Measurements from ENCODE around the gene AP1G2. TPM values are rescaled to one million over a fixed set of nuclear protein-coding genes. Genes with fewer than 3 reads are reported as not detected.

AP1G2 gene
- total and polyA plus RNA-seq, 4 donors, result 12.4 to 26.6 (median 17.3) TPM

- Histone ChIP-seq H3K4me1 (ENCODE audit: control insufficient read depth in 4 of 4, insufficient read depth in 4 of 4, low read length in 3 of 4) (no peaks in the 10 kb centered on the region), H3K27ac (ENCODE audit: low read depth in 1 of 2, low read length in 2 of 2) (no peak overlapping the region), H3K9ac (ENCODE audit: low read depth in 1 of 2, low read length in 2 of 2) (no peak overlapping the region), H3K4me3 (ENCODE audit: low read depth in 1 of 3, low read length in 3 of 3) (no peak overlapping the region), H3K36me3 (ENCODE audit: control insufficient read depth in 4 of 4, insufficient read depth in 3 of 4, low read depth in 1 of 4, low read length in 3 of 4) (no peaks in the 10 kb centered on the region), H3K9me3 (ENCODE audit: control insufficient read depth in 4 of 4, low read length in 3 of 4) (no peaks in the 10 kb centered on the region), H3K27me3 (ENCODE audit: control insufficient read depth in 4 of 4, insufficient read depth in 4 of 4, low read length in 3 of 4) (no peaks in the 10 kb centered on the region)
- no peak for TF ChIP-seq FOXA2 (IDR thresholded peaks at IDR 0.05)
- TF ChIP-seq, protein P1, sequence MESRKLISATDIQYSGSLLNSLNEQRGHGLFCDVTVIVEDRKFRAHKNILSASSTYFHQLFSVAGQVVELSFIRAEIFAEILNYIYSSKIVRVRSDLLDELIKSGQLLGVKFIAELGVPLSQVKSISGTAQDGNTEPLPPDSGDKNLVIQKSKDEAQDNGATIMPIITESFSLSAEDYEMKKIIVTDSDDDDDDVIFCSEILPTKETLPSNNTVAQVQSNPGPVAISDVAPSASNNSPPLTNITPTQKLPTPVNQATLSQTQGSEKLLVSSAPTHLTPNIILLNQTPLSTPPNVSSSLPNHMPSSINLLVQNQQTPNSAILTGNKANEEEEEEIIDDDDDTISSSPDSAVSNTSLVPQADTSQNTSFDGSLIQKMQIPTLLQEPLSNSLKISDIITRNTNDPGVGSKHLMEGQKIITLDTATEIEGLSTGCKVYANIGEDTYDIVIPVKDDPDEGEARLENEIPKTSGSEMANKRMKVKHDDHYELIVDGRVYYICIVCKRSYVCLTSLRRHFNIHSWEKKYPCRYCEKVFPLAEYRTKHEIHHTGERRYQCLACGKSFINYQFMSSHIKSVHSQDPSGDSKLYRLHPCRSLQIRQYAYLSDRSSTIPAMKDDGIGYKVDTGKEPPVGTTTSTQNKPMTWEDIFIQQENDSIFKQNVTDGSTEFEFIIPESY (IDR thresholded peaks at IDR 0.05), result no peak
- no peak for DNase-seq (ENCODE audit: low spot score)
- WGBS, result 92% methylated on average over 4 of the region's 4 CpGs
These were observed 27.5 kb downstream of the AP1G2 start for GRCh38 chr14:23540141-23540469.

DNA sequence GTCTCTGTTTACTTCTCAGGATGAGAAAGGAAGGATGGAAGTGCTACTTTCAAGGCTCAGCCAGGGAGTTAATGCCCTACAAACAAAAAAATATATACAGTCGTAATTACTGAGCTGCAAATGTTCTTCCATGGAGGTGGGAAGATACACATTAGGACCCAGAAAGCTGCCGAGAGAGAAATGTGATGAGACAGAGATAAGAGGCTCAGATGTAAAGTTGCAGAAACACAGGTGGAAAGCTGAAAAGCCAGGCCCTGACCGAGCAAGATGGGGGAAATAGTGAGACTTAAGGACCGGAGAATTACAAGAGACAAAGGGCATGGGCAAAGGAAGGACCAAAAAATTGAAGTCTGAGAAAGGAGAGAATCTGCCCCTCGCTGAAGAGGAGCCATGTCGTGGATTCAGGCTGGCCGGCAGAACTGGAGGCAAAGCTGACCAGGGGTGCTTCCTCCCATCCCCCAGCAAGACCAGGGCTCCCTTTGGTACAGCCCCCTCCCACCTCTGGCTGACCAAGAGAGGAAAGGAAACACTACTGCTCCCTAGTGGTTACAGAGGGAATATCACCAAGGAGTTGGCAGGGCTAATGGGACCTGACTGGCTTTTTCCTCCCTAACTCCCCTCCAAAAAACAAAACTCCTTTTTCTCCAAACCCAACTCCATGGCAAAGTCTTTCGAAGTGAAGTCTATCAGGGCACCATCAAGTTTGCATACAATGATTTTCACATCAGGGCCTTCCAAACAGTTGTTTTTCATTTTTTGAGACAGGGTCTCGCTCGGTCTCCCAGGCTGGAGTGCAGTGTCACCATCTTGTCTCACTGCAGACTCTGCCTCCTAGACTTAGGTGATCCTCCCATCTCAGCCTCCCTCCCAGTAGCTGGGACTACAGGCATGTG, 28.1 kb downstream of the AP1G2 start:
- no peak overlapping the region for H3K4me3 ChIP-seq (ENCODE audit: low read depth in 1 of 3, low read length in 3 of 3)
- H3K9me3 ChIP-seq (ENCODE audit: control insufficient read depth in 4 of 4, low read length in 3 of 4), result no peaks in the 10 kb centered on the region
- no peaks in the 10 kb centered on the region for H3K27me3 ChIP-seq (ENCODE audit: control insufficient read depth in 4 of 4, insufficient read depth in 4 of 4, low read length in 3 of 4)
- TF ChIP-seq FOXA2 (IDR thresholded peaks at IDR 0.05) (no peak), NR2F2 (IDR thresholded peaks at IDR 0.05) (no peak), RAD21 (IDR thresholded peaks at IDR 0.05) (peak; percentile 53 to 80), CTCF (IDR thresholded peaks at IDR 0.05; ENCODE audit: low read depth, low read length, missing input control) (peak; percentile 71), MAX (IDR thresholded peaks at IDR 0.05) (no peak), YY1 (IDR thresholded peaks at IDR 0.05) (no peak), RXRA (IDR thresholded peaks at IDR 0.05) (no peak)
- no peaks in the 10 kb centered on the region for H3K36me3 ChIP-seq (ENCODE audit: control insufficient read depth in 4 of 4, insufficient read depth in 3 of 4, low read depth in 1 of 4, low read length in 3 of 4)
- no peak overlapping the region for H3K27ac ChIP-seq (ENCODE audit: low read depth in 1 of 2, low read length in 2 of 2)
- H3K4me1 ChIP-seq (ENCODE audit: control insufficient read depth in 4 of 4, insufficient read depth in 4 of 4, low read length in 3 of 4), result no peaks in the 10 kb centered on the region
- DNase-seq (ENCODE audit: low spot score), result no peak
- H3K9ac ChIP-seq (ENCODE audit: low read depth in 1 of 2, low read length in 2 of 2), result no peak overlapping the region
- 38% methylated on average over 10 of the region's 10 CpGs for WGBS

- no peaks in the 10 kb centered on the region for H3K36me3 ChIP-seq (ENCODE audit: control insufficient read depth in 4 of 4, insufficient read depth in 3 of 4, low read depth in 1 of 4, low read length in 3 of 4)
- no peak for DNase-seq (ENCODE audit: low spot score)
- no peak for TF ChIP-seq FOXA2 (IDR thresholded peaks at IDR 0.05)
- no peak for TF ChIP-seq EGR1 (IDR thresholded peaks at IDR 0.05; ENCODE audit: low read depth in 2 of 2)
- H3K4me1 ChIP-seq (ENCODE audit: control insufficient read depth in 4 of 4, insufficient read depth in 4 of 4, low read length in 3 of 4), result no peaks in the 10 kb centered on the region
- no peak overlapping the region for H3K27ac ChIP-seq (ENCODE audit: low read depth in 1 of 2, low read length in 2 of 2)
- H3K9ac ChIP-seq (ENCODE audit: low read depth in 1 of 2, low read length in 2 of 2), result no peak overlapping the region
- WGBS, result 65% methylated on average over 7 of the region's 7 CpGs
- H3K9me3 ChIP-seq (ENCODE audit: control insufficient read depth in 4 of 4, low read length in 3 of 4), result no peaks in the 10 kb centered on the region
- H3K27me3 ChIP-seq (ENCODE audit: control insufficient read depth in 4 of 4, insufficient read depth in 4 of 4, low read length in 3 of 4), result no peaks in the 10 kb centered on the region
- H3K4me3 ChIP-seq (ENCODE audit: low read depth in 1 of 3, low read length in 3 of 3), result no peak overlapping the region
These were observed 28.8 kb downstream of the AP1G2 start for GRCh38 chr14:23538785-23539184.
